ACC112 (cell line): ENCODE measurements around the gene CD109.

Experiments used
- H2AFZ ChIP-seq: fragments of 200-600 bp; sonication (generic); one replicate; pipeline ENCODE4 v1.6.0; 2017; ENCODE audit warnings: antibody characterized with exemption, low read length; ENCODE audit not compliant: unreplicated experiment
- H3K27ac ChIP-seq: fragments of 200-600 bp; sonication (generic); 2 replicates; pipeline ENCODE4 v1.5.1; 2014; ENCODE audit warnings: low read depth, mild to moderate bottlenecking, antibody characterized with exemption, low read length, moderate library complexity
- H3K27me3 ChIP-seq: fragments of 200-600 bp; sonication (generic); 2 replicates; pipeline ENCODE4 v1.6.1; 2014; ENCODE audit warnings: mild to moderate bottlenecking, antibody characterized with exemption, low read length, moderate library complexity, mixed read lengths; ENCODE audit not compliant: insufficient read depth
- H3K36me3 ChIP-seq: fragments of 200-600 bp; sonication (generic); 2 replicates; pipeline ENCODE4 v1.6.1; 2016; ENCODE audit warnings: mild to moderate bottlenecking, antibody characterized with exemption, low read length, moderate library complexity, mixed read lengths; ENCODE audit not compliant: insufficient read depth
- H3K4me1 ChIP-seq: fragments of 200-600 bp; sonication (generic); one replicate; pipeline ENCODE4 v1.6.1; 2016; ENCODE audit warnings: low read length, mixed read lengths; ENCODE audit not compliant: insufficient read depth, unreplicated experiment, control insufficient read depth
- H3K4me3 ChIP-seq: fragments of 200-600 bp; sonication (generic); 2 replicates; pipeline ENCODE4 v1.5.1; 2014; ENCODE audit warnings: mild to moderate bottlenecking, low read depth, low read length
- H3K79me2 ChIP-seq: fragments of 200-600 bp; sonication (generic); one replicate; pipeline ENCODE4 v1.6.0; 2016; ENCODE audit warnings: low read length; ENCODE audit not compliant: control insufficient read depth, unreplicated experiment, insufficient read depth

Gene CD109

DNA sequence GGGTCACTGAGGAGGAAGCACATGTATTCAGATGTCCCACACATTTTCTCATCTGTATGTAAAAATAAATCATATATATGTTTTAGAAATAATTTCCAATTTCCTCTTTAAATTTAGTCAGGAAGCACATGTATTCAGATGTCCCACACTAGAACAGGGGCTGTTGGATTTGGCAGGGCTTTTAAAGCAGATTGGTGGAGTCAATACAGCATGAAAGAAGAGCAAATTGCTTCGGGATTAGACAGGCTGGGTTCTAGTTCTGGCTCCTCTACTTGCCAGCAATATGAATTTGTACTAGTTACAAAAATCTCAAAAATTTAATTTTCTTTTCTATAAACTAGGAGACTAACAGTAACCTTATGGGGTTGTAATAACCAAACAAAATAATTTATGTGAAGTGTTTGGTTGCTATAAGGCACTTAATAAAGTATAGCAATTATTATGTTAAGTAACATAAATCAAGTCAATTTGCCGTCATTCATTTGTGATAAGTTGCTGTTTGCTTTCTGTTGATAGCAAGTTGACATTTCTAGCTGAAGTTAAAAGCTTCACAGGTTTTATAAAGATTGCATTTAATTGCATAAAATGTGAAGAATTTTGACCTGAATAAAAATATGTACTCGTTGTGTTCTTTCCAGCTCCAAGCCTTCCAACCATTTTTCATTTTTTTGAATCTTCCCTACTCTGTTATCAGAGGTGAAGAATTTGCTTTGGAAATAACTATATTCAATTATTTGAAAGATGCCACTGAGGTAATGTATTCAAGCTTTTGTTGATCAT, 88.9 kb downstream of the CD109 start:
- Histone ChIP-seq H3K4me3 (no peak overlapping the region), H3K79me2 (no peaks in the 10 kb centered on the region), H3K36me3 (peaks cover 3% of the 10 kb centered on the region; the same call in 1 of the 2 replicates), H3K4me1 (peaks cover 8% of the 10 kb centered on the region), H3K27me3 (no peaks in the 10 kb centered on the region), H3K27ac (no peak overlapping the region), H2AFZ (no peak overlapping the region)

GRCh38 chr6:73790574-73790973, 94.6 kb downstream of the CD109 start:
- no peak overlapping the region for H3K4me3 ChIP-seq
- no peak overlapping the region for H3K27ac ChIP-seq
- peaks cover 18% of the 10 kb centered on the region; the same call in 1 of the 2 replicates for H3K36me3 ChIP-seq
- peaks cover 8% of the 10 kb centered on the region for H3K4me1 ChIP-seq
- H3K27me3 ChIP-seq, result no peaks in the 10 kb centered on the region
- no peak overlapping the region for H2AFZ ChIP-seq
- no peaks in the 10 kb centered on the region for H3K79me2 ChIP-seq

- H3K27me3 ChIP-seq, result no peaks in the 10 kb centered on the region
- H3K27ac ChIP-seq, result no peak overlapping the region
- no peak overlapping the region for H2AFZ ChIP-seq
- peaks cover 8% of the 10 kb centered on the region for H3K4me1 ChIP-seq
- H3K4me3 ChIP-seq, result no peak overlapping the region
- peaks cover 18% of the 10 kb centered on the region; the same call in 1 of the 2 replicates for H3K36me3 ChIP-seq
- no peaks in the 10 kb centered on the region for H3K79me2 ChIP-seq
Observed at GRCh38 chr6:73791336-73791735, 95.3 kb downstream of the CD109 start.

- Histone ChIP-seq H3K27ac (no peak overlapping the region), H3K4me3 (no peak overlapping the region), H3K36me3 (peaks cover 18% of the 10 kb centered on the region; the same call in 1 of the 2 replicates), H3K27me3 (no peaks in the 10 kb centered on the region), H2AFZ (no peak overlapping the region), H3K4me1 (peaks cover 10% of the 10 kb centered on the region), H3K79me2 (no peaks in the 10 kb centered on the region)
Observed at GRCh38 chr6:73792738-73793137, 96.7 kb downstream of the CD109 start.

DNA sequence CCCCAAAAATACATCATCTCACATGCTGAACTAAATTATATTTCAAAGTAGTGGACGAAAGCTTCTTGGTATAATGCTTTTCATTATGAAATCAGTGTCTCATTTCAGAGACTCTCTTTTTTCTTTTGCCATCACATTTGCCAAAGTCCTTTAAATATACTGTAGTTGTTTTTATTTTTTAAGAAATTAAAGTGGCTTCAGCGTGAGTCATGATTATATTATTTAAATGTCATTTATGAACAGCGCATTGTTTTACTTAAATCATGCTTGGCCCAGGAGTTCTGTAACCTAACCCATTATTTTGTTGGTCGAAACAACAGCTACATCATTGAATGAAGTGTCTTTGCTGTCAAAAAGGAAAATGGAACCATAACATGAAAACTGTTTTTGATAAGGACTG, 100.9 kb downstream of the CD109 start:
- Histone ChIP-seq H3K27ac (no peak overlapping the region; the same call in 1 of the 2 replicates), H3K4me3 (no peak overlapping the region), H3K79me2 (no peaks in the 10 kb centered on the region), H3K4me1 (peaks cover 19% of the 10 kb centered on the region), H3K36me3 (peaks cover 10% of the 10 kb centered on the region; the same call in 1 of the 2 replicates), H3K27me3 (no peaks in the 10 kb centered on the region), H2AFZ (no peak overlapping the region)

- Histone ChIP-seq H3K79me2 (no peaks in the 10 kb centered on the region), H3K4me1 (peaks cover 27% of the 10 kb centered on the region), H2AFZ (no peak overlapping the region), H3K27me3 (no peaks in the 10 kb centered on the region), H3K4me3 (no peak overlapping the region), H3K36me3 (peaks cover 7% of the 10 kb centered on the region; the same call in 1 of the 2 replicates), H3K27ac (peak overlapping the region; percentile 50)
Observed at GRCh38 chr6:73797861-73798260, 101.9 kb downstream of the CD109 start.

DNA sequence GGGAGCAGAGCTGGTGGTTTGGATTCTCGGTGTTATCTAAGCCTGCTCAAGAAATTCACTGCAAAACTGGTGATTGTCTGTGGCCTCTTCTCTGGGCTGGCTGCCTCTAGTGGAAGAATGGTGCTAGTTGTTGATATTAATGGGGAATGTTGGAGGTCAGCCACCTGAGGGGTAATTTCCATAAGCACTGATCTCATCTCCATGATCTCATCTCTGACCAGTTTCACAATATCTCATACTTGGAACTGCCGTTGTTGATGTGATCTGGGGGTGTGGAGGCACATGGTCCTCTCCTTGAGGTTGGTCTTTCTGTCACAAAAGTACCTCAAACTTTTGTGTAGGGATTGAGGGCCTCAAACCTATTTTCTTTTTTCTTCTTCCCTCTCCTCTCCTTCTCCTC, 102.6 kb downstream of the CD109 start:
- Histone ChIP-seq H3K4me3 (no peak overlapping the region), H2AFZ (no peak overlapping the region), H3K27ac (peak overlapping the region; percentile 56; the same call in 1 of the 2 replicates), H3K36me3 (no peaks in the 10 kb centered on the region), H3K4me1 (peaks cover 31% of the 10 kb centered on the region), H3K27me3 (no peaks in the 10 kb centered on the region), H3K79me2 (no peaks in the 10 kb centered on the region)

GRCh38 chr6:73800997-73801396, 105.0 kb downstream of the CD109 start:
- H3K4me3 ChIP-seq, result no peak overlapping the region
- H3K27ac ChIP-seq, result no peak overlapping the region
- H3K27me3 ChIP-seq, result no peaks in the 10 kb centered on the region
- no peaks in the 10 kb centered on the region for H3K36me3 ChIP-seq
- H3K79me2 ChIP-seq, result no peaks in the 10 kb centered on the region
- H2AFZ ChIP-seq, result no peak overlapping the region
- peaks cover 43% of the 10 kb centered on the region for H3K4me1 ChIP-seq

- Histone ChIP-seq H3K36me3 (no peaks in the 10 kb centered on the region), H3K4me3 (no peak overlapping the region), H2AFZ (no peak overlapping the region), H3K79me2 (no peaks in the 10 kb centered on the region), H3K4me1 (peaks cover 43% of the 10 kb centered on the region), H3K27ac (no peak overlapping the region), H3K27me3 (no peaks in the 10 kb centered on the region)
Observed at GRCh38 chr6:73801652-73802268, 105.8 kb downstream of the CD109 start.

GRCh38 chr6:73802366-73802765, 106.4 kb downstream of the CD109 start:
- H3K4me1 ChIP-seq, result peaks cover 43% of the 10 kb centered on the region
- H3K27me3 ChIP-seq, result no peaks in the 10 kb centered on the region
- no peak overlapping the region for H3K4me3 ChIP-seq
- no peak overlapping the region for H3K27ac ChIP-seq
- H2AFZ ChIP-seq, result no peak overlapping the region
- no peaks in the 10 kb centered on the region for H3K36me3 ChIP-seq
- no peaks in the 10 kb centered on the region for H3K79me2 ChIP-seq
